Measurements from ENCODE around the gene L3MBTL4.

Gene L3MBTL4

DNA sequence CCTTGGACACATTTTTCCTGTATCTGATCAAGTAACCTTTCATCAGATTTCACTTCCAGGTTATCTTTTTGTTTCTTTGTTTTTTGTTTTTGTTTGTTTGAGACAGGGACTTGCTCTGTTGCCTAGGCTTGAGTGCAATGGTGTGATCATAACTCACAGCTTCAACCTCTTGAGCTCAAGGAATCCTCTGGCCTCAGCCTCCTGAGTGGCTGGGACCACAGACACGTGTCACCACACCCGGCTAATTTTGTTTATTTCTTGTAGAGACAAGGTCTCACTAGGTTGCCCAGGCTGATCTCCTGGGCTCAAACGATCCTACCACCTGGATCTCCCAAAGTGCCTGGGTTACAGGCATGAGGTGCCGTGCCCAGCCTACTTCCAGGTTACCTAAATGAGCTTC is 124.9 kb downstream of the L3MBTL4 start:
- TF ChIP-seq ZNF565 (CRISPR knock-in tag; conservative IDR thresholded peaks at IDR 0.05; ENCODE audit: low read depth) (no peak), SNAI2 (CRISPR knock-in tag; IDR thresholded peaks at IDR 0.05) (no peak)
- no peak for ATAC-seq

DNA sequence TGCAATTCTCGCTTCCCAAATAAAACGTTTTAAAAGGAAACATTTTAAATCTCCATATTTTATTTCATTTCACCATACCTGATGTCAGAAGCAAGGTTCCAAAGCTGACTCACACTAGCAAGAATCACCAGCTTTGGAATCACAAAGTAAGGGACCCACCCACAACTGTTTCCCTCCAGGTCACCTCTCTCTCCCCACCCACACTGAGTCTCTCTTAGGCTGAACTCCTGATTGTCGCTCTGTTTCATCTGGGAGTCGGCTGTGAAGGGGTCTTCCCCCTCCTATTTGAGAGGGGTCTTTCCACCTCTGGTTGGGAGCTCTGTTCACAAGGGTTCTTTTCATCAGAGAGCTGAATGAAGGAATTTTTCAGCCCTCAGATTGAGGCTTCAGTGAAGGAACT is 128.1 kb downstream of the L3MBTL4 start:
- TF ChIP-seq, protein P1, sequence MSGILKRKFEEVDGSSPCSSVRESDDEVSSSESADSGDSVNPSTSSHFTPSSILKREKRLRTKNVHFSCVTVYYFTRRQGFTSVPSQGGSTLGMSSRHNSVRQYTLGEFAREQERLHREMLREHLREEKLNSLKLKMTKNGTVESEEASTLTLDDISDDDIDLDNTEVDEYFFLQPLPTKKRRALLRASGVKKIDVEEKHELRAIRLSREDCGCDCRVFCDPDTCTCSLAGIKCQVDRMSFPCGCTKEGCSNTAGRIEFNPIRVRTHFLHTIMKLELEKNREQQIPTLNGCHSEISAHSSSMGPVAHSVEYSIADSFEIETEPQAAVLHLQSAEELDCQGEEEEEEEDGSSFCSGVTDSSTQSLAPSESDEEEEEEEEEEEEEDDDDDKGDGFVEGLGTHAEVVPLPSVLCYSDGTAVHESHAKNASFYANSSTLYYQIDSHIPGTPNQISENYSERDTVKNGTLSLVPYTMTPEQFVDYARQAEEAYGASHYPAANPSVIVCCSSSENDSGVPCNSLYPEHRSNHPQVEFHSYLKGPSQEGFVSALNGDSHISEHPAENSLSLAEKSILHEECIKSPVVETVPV (CRISPR knock-in tag; IDR thresholded peaks at IDR 0.05): no peak
- TF ChIP-seq GLIS3 (CRISPR knock-in tag; IDR thresholded peaks at IDR 0.05) (no peak), ZFP30 (CRISPR knock-in tag; IDR thresholded peaks at IDR 0.05) (no peak), ZNF70 (CRISPR knock-in tag; IDR thresholded peaks at IDR 0.05) (no peak), ZFP3 (CRISPR knock-in tag; IDR thresholded peaks at IDR 0.05) (no peak), ISL1 (CRISPR knock-in tag; IDR thresholded peaks at IDR 0.05) (no peak), TCF4 (CRISPR knock-in tag; IDR thresholded peaks at IDR 0.05; ENCODE audit: borderline replicate concordance) (no peak), OSR1 (CRISPR knock-in tag; IDR thresholded peaks at IDR 0.05) (no peak), ZNF565 (CRISPR knock-in tag; conservative IDR thresholded peaks at IDR 0.05; ENCODE audit: low read depth) (no peak), RARB (CRISPR knock-in tag; IDR thresholded peaks at IDR 0.05) (no peak), ZC3H10 (CRISPR knock-in tag; IDR thresholded peaks at IDR 0.05) (no peak), ZNF8 (CRISPR knock-in tag; IDR thresholded peaks at IDR 0.05) (no peak), BACH2 (CRISPR knock-in tag; IDR thresholded peaks at IDR 0.05; ENCODE audit: borderline replicate concordance) (no peak)
- TF ChIP-seq, protein P2, sequence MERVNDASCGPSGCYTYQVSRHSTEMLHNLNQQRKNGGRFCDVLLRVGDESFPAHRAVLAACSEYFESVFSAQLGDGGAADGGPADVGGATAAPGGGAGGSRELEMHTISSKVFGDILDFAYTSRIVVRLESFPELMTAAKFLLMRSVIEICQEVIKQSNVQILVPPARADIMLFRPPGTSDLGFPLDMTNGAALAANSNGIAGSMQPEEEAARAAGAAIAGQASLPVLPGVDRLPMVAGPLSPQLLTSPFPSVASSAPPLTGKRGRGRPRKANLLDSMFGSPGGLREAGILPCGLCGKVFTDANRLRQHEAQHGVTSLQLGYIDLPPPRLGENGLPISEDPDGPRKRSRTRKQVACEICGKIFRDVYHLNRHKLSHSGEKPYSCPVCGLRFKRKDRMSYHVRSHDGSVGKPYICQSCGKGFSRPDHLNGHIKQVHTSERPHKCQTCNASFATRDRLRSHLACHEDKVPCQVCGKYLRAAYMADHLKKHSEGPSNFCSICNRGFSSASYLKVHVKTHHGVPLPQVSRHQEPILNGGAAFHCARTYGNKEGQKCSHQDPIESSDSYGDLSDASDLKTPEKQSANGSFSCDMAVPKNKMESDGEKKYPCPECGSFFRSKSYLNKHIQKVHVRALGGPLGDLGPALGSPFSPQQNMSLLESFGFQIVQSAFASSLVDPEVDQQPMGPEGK (CRISPR knock-in tag; IDR thresholded peaks at IDR 0.05; ENCODE audit: borderline replicate concordance): no peak
- TF ChIP-seq, protein P3, sequence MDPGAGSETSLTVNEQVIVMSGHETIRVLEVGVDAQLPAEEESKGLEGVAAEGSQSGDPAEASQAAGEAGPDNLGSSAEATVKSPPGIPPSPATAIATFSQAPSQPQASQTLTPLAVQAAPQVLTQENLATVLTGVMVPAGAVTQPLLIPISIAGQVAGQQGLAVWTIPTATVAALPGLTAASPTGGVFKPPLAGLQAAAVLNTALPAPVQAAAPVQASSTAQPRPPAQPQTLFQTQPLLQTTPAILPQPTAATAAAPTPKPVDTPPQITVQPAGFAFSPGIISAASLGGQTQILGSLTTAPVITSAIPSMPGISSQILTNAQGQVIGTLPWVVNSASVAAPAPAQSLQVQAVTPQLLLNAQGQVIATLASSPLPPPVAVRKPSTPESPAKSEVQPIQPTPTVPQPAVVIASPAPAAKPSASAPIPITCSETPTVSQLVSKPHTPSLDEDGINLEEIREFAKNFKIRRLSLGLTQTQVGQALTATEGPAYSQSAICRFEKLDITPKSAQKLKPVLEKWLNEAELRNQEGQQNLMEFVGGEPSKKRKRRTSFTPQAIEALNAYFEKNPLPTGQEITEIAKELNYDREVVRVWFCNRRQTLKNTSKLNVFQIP (CRISPR knock-in tag; IDR thresholded peaks at IDR 0.05; ENCODE audit: borderline replicate concordance, low read depth): no peak
- TF ChIP-seq, protein P4, sequence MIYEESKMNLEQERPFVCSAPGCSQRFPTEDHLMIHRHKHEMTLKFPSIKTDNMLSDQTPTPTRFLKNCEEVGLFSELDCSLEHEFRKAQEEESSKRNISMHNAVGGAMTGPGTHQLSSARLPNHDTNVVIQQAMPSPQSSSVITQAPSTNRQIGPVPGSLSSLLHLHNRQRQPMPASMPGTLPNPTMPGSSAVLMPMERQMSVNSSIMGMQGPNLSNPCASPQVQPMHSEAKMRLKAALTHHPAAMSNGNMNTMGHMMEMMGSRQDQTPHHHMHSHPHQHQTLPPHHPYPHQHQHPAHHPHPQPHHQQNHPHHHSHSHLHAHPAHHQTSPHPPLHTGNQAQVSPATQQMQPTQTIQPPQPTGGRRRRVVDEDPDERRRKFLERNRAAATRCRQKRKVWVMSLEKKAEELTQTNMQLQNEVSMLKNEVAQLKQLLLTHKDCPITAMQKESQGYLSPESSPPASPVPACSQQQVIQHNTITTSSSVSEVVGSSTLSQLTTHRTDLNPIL (CRISPR knock-in tag; IDR thresholded peaks at IDR 0.05; ENCODE audit: low read depth): no peak
- no peak for ATAC-seq

DNA sequence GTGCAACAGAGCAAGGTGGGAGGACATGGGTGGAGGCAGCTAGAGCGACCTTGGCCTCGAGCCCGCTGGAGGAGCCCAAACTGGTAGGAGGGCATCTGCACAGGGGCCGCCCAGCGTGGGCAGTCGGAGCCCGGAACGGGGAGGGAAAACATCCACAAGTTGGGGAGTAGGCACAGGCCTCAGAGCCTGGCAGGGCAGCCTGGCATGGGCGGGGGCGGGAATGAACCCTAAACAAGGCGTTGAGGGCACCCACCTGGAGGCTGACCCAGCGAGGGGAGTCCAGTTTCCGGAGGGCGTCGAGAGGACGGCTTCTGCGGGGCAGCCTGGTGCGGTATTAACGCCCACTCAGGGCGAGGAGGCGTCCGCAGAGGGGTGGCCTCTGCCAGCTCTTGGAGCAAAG is 129.9 kb downstream of the L3MBTL4 start:
- ATAC-seq: no peak
- no peak for TF ChIP-seq CSDC2 (CRISPR knock-in tag; IDR thresholded peaks at IDR 0.05)
- TF ChIP-seq TCF4 (CRISPR knock-in tag; IDR thresholded peaks at IDR 0.05; ENCODE audit: borderline replicate concordance): no peak
- TF ChIP-seq RARB (CRISPR knock-in tag; IDR thresholded peaks at IDR 0.05): no peak
- no peak for TF ChIP-seq ZFP30 (CRISPR knock-in tag; IDR thresholded peaks at IDR 0.05)
- TF ChIP-seq GLIS3 (CRISPR knock-in tag; IDR thresholded peaks at IDR 0.05): no peak
- TF ChIP-seq BACH2 (CRISPR knock-in tag; IDR thresholded peaks at IDR 0.05; ENCODE audit: borderline replicate concordance): no peak
- TF ChIP-seq, protein P3 (CRISPR knock-in tag; IDR thresholded peaks at IDR 0.05; ENCODE audit: borderline replicate concordance, low read depth): no peak
- TF ChIP-seq, protein P1 (CRISPR knock-in tag; IDR thresholded peaks at IDR 0.05): no peak
- no peak for TF ChIP-seq TOX (CRISPR knock-in tag; IDR thresholded peaks at IDR 0.05; ENCODE audit: borderline replicate concordance)
- no peak for TF ChIP-seq ZFP3 (CRISPR knock-in tag; IDR thresholded peaks at IDR 0.05)
- TF ChIP-seq ZC3H10 (CRISPR knock-in tag; IDR thresholded peaks at IDR 0.05): no peak
- no peak for TF ChIP-seq ZNF565 (CRISPR knock-in tag; conservative IDR thresholded peaks at IDR 0.05; ENCODE audit: low read depth)
- no peak for TF ChIP-seq ZNF8 (CRISPR knock-in tag; IDR thresholded peaks at IDR 0.05)
- TF ChIP-seq, protein P4 (CRISPR knock-in tag; IDR thresholded peaks at IDR 0.05; ENCODE audit: low read depth): no peak
- no peak for TF ChIP-seq ESRRG (CRISPR knock-in tag; IDR thresholded peaks at IDR 0.05)
- TF ChIP-seq PPARA (CRISPR knock-in tag; IDR thresholded peaks at IDR 0.05; ENCODE audit: borderline replicate concordance): no peak
